Adrenal gland (tissue), 12 donors: Measurements from ENCODE around the gene LIM2. TPM values are rescaled to one million over a fixed set of nuclear protein-coding genes. Genes with fewer than 3 reads are reported as not detected.

Source experiments
- DNase-seq, 7 donors: peaks; one replicate each; pipeline ENCODE4 v3.0.0-alpha.2; 2019 to 2020
- H3K27ac ChIP-seq, 5 donors: fragments of 200-600 bp; sonication (generic) in 4 of 5; 1 replicate in 3 of 5; 2 replicates in 2 of 5; pipeline versions ENCODE4 v1.5.1 to v1.8.0; 2016 to 2020; ENCODE audit warnings: mild to moderate bottlenecking in 1 of 5
- H3K27me3 ChIP-seq: fragments of 200-600 bp; 2 replicates; pipeline ENCODE4 v1.8.0; 2021
- H3K36me3 ChIP-seq, 2 donors: fragments of 200-600 bp; replicated peaks in 1 of 2; 1 replicate in 1 of 2; 2 replicates in 1 of 2; pipeline versions ENCODE4 v1.5.1 to v1.8.0; 2018 to 2022
- H3K4me1 ChIP-seq, 2 donors: fragments of 200-600 bp; replicated peaks in 1 of 2; 1 replicate in 1 of 2; 2 replicates in 1 of 2; pipeline versions ENCODE4 v1.5.1 to v1.8.0; 2018 to 2021
- H3K4me3 ChIP-seq, 4 donors: fragments of 200-600 bp; sonication (generic) in 3 of 4; one replicate each; pipeline ENCODE4 v1.5.1; 2016 to 2018
- H3K9me3 ChIP-seq, 3 donors: fragments of 200-600 bp; sonication (generic) in 1 of 3; replicated peaks in 1 of 3; 1 replicate in 2 of 3; 2 replicates in 1 of 3; pipeline versions ENCODE4 v1.5.1 to v1.8.0; 2016 to 2021
- POLR2A ChIP-seq, 2 donors: fragments of 450-650 bp; IDR thresholded peaks; one replicate each; pipeline ENCODE4 v1.6.1; 2017; ENCODE audit warnings: antibody characterized with exemption in 2 of 2, mild to moderate bottlenecking in 2 of 2, moderate library complexity in 1 of 2
- WGBS, 4 donors: extraction: QIAGEN DNeasy Blood & Tissue Kit in 2 of 4; methylation state at CpG; one replicate each; pipeline versions ENCODE4 v1.1.5 to v1.1.7; 2013 to 2017; 5-methylcytosine and 5-hydroxymethylcytosine counted together
- intact Hi-C, 2 donors: fragments of 100-400 bp; cut with DNase I; formaldehyde crosslinking; loops; one replicate each; pipeline versions ENCODE4 v1.14.1 to v1.15.0; 2022 to 2023
- polyA plus RNA-seq, 3 donors: library from polyadenylated mRNA; stranded (reverse); fragments of 200-250 nt in 2 of 3; fragments of 350-450 nt in 1 of 3; fragmentation: Illumina TruSeq in 1 of 3; extraction: RNeasy Lipid Tissue Mini Kit (QIAGEN cat#74804) in 1 of 3; gene quantifications; one replicate each; pipeline ENCODE4 v1.2.3, GENCODE V29; 2013 to 2014
- total RNA-seq, 9 donors: library from RNA; depleted of rRNA in 4 of 9; stranded (reverse); fragments of >200 nt in 4 of 9; fragments of 120-200 nt in 1 of 9; fragmentation: NEBNext Ultra II Directional in 1 of 9; extraction: Animal tissue kit (Norgen Biotek cat#: 25700) in 1 of 9; gene quantifications; one replicate each; pipeline versions ENCODE4 v1.1.0 to v1.2.4, GENCODE V29; 2013 to 2023
- TF ChIP-seq, protein P1 (sequence below), 6 experiments: fragments of 450-650 bp in 4 of 6; fragments of 200-600 bp in 2 of 6; sonication (generic) in 1 of 6; IDR thresholded peaks; 1 replicate in 5 of 6; 2 replicates in 1 of 6; pipeline versions ENCODE4 v1.5.1 to v1.8.0; 2016 to 2021; ENCODE audit warnings: antibody characterized with exemption in 6 of 6, mild to moderate bottlenecking in 2 of 6, moderate library complexity in 1 of 6
- donor health status: healthy with polysubstance abuse.
- donor health status: Bipolar disorder and iron deficiency.
- donor health status: DM: yes; HTN: yes; CAD: no.
- donor health status: DM: no; HTN: no; CAD: no.
- donor health status: DM: no; HTN: no; CAD: no.
- donor health status: DM: yes; HTN: yes; CAD: no.

The LIM2 gene
- total and polyA plus RNA-seq, 12 donors: not detected

DNA sequence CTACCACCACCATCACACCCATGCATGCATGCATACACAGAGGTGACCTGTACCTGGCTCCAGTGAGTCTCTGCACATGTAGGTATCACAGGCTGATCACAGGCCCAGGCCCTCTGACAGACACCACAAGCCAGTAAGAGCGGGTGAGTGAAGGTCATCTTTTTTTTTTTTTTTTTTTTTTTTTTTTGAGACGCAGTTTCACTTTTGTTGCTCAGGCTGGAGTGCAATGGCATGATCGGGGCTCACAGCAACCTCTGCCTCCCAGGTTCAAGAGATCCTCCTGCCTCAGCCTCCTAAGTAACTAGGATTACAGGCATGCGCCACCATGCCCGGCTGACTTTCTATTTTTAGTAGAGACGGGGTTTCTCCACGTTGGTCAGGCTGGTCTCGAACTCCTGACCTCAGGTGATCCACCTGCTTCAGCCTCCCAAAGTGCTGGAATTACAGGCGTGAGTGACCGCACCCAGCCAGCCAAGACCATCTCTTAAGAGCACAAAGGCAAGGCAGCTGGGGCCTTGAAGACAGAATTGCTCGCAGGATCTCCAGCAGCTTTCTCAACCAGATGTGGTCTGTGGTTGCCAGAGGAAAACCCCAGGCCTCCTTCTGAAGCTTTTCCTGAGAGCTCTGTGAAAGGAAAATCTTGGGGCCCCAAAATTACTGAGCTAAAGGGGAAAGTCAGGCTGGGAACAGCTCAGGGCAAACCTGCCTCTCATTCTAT lies 12.1 kb downstream of the LIM2 start:
- H3K36me3 ChIP-seq: no peaks in the 10 kb centered on the region
- H3K27me3 ChIP-seq: no peaks in the 10 kb centered on the region
- 49 to 66% (median 56%) methylated on average over 6 to 11 of the region's 11 CpGs for WGBS, 4 donors
- no peak overlapping the region for H3K27ac ChIP-seq
- no peaks in the 10 kb centered on the region for H3K9me3 ChIP-seq
- peak in 1 of 7 donors; percentile 20 for DNase-seq
- no peak overlapping the region for H3K4me3 ChIP-seq
- intact Hi-C loops: no loop called here
- H3K4me1 ChIP-seq: no peaks in the 10 kb centered on the region
- no peak for TF ChIP-seq POLR2A (IDR thresholded peaks at IDR 0.05)
- TF ChIP-seq, protein P1, sequence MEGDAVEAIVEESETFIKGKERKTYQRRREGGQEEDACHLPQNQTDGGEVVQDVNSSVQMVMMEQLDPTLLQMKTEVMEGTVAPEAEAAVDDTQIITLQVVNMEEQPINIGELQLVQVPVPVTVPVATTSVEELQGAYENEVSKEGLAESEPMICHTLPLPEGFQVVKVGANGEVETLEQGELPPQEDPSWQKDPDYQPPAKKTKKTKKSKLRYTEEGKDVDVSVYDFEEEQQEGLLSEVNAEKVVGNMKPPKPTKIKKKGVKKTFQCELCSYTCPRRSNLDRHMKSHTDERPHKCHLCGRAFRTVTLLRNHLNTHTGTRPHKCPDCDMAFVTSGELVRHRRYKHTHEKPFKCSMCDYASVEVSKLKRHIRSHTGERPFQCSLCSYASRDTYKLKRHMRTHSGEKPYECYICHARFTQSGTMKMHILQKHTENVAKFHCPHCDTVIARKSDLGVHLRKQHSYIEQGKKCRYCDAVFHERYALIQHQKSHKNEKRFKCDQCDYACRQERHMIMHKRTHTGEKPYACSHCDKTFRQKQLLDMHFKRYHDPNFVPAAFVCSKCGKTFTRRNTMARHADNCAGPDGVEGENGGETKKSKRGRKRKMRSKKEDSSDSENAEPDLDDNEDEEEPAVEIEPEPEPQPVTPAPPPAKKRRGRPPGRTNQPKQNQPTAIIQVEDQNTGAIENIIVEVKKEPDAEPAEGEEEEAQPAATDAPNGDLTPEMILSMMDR (IDR thresholded peaks at IDR 0.05): no peak

DNA sequence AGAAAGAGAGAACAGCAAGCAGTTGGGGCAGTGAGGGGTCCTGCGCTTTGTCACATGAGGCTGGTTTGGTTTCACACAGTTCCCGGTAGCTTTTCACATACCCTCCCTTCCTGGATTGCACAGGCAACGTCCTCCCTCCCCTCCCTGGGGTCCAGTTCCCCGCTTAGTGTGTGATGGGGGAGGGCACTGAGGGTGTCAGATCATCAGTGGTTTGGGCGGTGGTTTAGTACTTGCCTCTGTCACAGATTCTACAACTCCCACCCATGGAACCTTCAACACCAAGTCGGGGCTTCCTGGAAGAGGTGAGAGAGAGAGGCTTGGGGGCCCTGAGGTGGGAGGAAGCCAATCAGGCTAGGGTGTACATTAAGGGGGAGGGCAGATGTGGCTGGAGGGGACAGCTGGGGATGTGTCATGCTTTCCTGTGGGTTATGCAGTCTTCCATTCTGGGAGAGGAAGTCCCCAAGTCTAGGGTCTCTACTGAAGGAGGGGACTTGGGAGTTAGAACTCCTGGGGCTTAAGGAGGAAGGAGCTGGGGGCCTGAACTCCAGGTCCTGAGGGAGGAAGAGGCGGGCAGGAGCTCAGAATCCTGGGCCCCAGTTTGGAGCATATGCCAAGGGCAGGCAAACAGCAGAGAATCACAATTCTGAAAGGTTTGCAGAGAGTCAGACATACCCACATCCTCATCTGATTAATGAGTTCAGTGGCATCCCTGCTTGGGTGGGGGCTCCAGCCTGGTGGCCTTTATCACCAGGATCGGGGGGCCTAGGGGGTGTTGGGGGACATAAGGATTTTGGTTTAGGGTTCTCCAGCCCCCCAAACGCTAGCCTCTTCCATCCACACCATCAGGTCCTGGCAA lies 14.9 kb downstream of the LIM2 start, which contains the start of gene NKG7:
NKG7 (minus strand) TSS at position 6 of the 856 bp plus-strand sequence. CDS start 119 bp downstream, outside the sequence.
- Histone ChIP-seq H3K4me1 (peaks cover 0 to 5% of the 10 kb centered on the region in 2 donors), H3K9me3 (no peaks in the 10 kb centered on the region), H3K36me3 (no peaks in the 10 kb centered on the region), H3K27me3 (no peaks in the 10 kb centered on the region), H3K27ac (no peak within 1 kb of the TSS), H3K4me3 (no peak within 1 kb of the TSS)
- no peak for DNase-seq
- TF ChIP-seq, protein P1 (IDR thresholded peaks at IDR 0.05): no peak
- WGBS, 4 donors: 55 to 71% (median 62%) methylated on average over 7 to 9 of the region's 9 CpGs
- intact Hi-C loops: no loop called here

DNA sequence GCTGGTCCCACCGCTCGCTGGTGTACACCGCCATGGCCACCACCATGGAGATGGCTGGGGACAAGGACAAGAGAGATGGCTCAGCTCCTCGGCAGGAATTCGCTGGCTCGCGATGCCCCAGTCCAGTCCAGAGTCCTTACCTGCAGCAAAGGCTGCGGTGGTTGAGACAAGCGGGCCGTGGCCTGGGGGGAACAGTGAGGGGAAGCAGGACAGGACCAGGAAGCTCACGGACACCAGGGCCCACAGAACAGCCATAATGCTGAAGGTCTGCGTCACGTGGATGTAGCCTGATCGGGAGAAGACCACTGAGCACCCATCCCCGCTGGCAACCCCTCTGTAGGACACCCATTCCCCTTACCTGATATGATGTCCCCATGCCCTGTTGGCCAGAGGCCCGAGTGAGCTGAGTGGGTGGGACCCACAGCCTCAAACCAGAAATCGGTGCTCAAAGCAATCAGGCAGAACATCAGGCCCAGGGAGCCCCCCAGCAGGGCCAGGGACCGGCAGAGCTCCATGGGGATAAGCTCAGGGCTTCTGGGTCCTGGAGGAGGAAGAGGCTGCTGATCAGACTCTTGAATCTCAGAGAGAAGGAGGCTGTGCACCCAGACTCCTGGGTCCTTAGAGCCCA lies 15.6 kb downstream of the LIM2 start:
- 76 to 94% (median 82%) methylated on average over 3 to 18 of the region's 18 CpGs for WGBS, 4 donors

More for the DNA sequence above, 15.6 kb downstream of the LIM2 start:
- peaks cover 0 to 5% of the 10 kb centered on the region in 2 donors for H3K4me1 ChIP-seq
- DNase-seq: no peak
- no peaks in the 10 kb centered on the region for H3K36me3 ChIP-seq
- intact Hi-C loops: no loop called here
- H3K27me3 ChIP-seq: no peaks in the 10 kb centered on the region
- TF ChIP-seq, protein P1 (IDR thresholded peaks at IDR 0.05): no peak
- no peak for TF ChIP-seq POLR2A (IDR thresholded peaks at IDR 0.05)
- H3K4me3 ChIP-seq: no peak overlapping the region
- no peaks in the 10 kb centered on the region for H3K9me3 ChIP-seq
- H3K27ac ChIP-seq: no peak overlapping the region
